Erythroblast (primary cell): Measurements from ENCODE around the gene NHEJ1.

Experiments used
- GATA1 ChIP-seq: IDR thresholded peaks from 2 replicates; pipeline ENCODE4 v1.6.1; 2011; ENCODE audit warnings: low read depth, mild to moderate bottlenecking, control low read depth, low read length, moderate library complexity
- POLR2A ChIP-seq: IDR thresholded peaks from 2 replicates; pipeline ENCODE4 v1.6.1; 2011; ENCODE audit warnings: mild to moderate bottlenecking, low read length

DNA sequence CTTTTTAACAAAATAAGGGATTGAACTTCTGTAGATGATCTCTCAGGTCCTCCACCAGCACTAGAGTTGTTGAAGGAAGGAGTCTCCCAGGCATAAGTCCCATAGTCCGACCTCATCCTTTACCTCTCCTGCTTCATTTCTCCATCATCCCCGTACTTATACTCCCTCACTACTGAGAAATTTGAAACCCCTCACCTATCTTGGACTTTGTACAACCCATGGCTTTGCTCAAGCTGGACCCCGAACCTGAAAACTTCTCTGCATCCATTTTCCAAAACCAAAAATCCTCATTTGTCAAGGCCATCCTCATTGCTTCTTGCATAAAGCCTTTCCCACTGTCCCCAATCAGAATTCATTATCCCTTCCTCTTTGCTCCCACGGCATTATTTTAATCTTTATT lies 482 bp upstream of the NHEJ1 start:
- no peak for TF ChIP-seq POLR2A
- TF ChIP-seq GATA1, result no peak
